HG02973 (cell line): ENCODE data around the gene ZSCAN20.
A peak's percentile ranks its signal among the peaks of the same experiment; 100 is the strongest.

Source experiments
- ATAC-seq: cut with Tn5 transposase; IDR thresholded peaks from one replicate; pipeline ENCODE4 v1.9.1; 2021; ENCODE audit warnings: moderate library complexity; ENCODE audit not compliant: unreplicated experiment

ZSCAN20 gene

DNA sequence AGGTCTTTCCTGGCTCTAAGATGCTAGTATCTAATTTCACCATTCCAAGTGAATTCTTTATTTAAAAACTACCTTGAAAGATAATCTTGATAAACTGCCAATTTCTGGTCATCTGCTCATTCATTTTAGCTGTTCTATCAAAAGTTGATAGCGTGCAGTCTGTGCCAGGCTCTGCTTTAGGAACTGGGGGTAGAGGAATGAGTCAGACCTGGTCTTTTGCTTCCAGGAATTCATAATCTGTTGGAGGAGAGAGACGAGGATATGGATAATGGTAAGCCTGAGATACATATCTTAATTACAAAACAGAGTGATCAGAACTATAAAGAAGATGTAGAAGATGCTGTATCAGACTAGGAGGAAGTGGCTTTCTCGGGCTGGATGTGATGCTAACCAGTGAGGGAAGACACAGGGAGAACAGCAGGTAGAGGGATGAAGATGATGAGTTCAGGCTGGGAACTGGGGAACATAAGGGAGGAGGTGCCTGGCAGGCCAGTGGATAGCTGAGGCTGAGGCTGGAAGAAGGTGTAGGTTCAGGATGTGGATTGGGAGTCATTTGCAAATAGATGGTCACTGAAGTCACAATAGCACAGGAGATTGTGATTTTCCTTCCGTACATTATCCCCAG, 29.3 kb upstream of the ZSCAN20 start:
- no peak for ATAC-seq

DNA sequence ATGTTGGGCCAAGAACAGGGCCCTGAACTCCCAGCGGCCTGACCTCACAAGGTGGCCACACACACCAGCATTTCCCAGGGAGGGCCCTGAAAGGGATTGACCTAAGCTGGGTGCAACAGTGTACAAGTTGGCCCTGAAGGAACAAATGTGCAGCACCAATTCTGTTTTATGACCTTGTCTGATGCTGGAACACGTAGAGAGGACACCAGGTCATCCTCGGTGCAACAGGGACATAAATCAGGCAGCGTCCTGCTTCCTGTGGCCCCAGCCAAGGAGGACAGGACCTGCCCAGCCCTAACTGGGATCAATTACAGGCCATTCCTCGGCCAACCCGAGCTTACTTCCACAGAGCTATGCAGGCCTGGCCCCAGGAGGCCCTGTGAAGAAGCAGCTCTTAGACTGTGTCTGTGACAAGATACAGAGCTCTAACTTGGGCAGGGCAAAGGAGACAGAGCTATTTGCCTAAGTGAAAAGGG, 28.7 kb upstream of the ZSCAN20 start:
- ATAC-seq, result no peak

DNA sequence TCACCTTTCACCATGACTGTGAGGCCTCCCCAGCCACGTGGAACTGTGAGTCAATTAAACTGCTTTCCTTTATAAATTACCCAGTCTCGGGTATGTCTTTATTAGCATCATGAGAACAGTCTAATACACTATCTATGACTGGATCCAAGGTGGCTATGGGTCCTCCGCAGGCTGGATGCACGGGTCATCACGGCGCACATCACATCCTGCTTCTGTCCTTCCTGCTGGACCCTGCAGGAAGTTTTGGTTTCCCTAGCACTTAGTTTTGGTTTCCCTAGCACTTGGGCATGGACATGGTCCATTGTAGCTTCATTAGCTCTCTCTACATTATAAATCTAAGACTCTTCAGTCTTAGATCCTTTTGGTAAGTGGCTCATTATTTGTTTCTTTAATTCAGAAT, 27.3 kb upstream of the ZSCAN20 start:
- no peak for ATAC-seq

DNA sequence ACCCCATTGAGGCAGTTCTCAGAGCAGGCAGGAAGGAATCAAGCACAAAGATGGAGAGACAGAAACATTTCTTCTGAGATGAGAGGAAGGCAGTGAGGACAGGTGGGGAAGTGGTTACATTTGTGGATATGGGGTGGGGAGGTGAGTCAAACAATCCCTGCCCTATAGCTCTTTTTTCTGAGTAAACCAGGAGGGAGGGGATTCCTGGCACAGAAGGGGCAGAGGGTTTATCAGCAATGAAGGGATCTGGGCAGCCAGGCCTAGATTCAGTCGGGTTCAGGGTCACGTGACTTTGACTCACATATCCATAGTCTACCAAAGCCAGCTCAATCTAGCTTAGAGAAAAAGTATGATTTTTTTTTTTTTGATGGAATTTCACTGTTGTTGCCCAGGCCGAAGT, 25.9 kb upstream of the ZSCAN20 start:
- no peak for ATAC-seq

DNA sequence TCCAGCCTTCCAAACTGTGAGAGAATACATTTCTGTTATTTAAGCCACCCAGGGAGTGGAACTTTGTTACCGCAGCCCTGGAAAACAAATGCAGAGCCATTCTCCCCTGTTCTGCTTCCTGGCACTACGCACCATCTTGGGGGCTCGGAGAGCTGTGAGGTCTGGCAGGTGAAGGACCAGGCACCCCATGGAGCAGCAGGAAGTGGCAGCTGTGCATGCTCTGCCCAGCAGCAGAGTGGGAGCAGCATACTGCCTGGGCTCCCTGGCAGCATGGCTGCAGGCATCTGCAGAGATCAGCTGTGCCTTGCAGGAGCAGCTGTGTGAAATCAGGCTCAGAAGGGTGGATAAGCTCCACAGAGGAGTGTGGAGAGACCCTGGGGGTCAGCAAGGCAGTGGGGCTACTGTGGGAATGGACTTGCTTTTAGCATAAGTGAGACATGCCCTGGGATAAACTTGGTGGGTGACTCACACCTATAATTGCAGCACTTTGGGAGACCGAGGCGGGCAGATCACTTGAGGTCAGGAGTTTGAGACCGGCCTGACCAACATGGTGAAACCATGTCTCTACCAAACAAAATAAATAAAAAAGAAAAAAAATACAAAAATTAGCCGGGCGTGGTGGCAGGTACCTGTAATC, 17.7 kb upstream of the ZSCAN20 start:
- no peak for ATAC-seq

DNA sequence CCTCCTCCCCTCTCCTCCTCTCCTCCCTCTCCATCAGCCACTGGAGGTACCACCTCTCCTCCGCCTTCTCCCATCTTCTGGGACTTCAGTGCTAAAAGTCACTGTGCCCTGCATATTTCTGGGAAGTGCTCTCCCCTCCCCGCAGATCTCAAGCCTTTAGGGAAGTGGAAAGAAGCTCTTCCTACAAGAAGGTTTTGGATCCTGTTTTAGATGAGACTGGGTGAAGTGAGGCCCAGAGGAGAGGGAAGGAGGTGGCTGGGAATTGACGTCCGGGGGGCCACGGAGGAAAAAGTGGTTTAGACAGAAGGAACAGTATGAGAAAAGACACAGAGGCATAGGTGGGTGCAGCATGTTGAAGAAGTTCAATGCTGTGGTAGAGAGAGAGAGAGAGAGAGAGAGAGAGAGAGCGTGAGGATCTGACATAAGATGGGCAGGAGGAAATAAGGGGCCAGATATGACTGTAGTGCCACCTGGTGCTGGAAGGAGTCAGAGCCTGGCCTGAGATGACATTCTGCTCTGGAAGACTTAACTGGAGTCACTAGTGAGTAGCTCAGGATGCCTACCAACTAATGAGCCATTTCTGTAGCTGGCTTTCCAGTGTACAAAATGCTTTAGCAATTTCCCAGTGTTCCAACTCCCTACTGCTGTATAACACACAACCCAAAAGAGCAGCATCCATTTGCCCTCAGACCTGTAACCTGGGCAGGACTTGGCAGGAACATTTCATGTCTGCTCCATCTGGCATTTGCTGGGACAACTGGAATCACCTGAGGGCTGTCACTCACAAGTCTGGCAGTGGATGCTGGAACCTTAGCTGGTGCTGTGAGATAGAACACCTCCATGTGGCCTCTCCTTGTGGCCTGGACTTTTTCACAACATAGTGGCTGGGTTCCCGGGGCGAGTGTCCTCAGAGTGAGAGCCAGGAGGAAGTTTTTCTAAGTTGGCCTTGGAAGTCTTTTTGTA, 16.6 kb upstream of the ZSCAN20 start:
- ATAC-seq, result no peak

DNA sequence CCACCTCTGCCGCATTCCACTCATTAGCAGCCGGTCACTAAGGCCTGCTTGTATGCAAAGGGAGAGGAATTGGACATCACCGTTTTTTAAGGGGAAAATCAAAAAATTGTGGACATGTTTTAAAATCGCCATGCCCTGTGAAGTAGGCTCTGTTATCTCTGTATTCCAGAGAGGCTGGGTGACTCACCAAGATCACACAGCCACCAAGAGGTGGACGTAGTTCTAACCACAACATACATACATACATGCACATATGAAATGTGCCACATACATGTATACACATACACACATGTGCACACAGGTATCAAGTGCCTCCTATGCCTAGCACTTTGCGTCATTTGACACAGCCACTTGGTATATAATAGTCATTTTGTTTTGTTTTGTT, 16.0 kb upstream of the ZSCAN20 start:
- no peak for ATAC-seq

DNA sequence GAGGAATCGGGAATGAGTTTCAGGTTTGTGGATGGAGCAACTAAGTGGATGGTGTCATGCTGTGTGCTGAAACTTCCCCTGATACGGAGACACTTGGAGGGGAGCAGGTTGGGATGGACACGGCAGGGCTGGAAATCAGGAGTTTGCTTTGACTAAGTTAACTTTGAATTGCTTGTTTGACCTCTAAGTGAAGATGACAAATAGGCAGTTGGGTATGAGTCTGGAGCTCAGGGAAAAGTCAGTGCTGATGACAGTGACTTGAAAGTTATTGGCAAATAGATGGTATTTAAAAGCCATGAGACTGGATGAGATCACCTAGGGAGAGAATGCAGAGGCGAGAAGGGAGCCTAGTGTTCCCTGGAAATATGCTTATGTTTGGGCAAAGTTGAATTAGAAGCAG, 12.8 kb upstream of the ZSCAN20 start:
- no peak for ATAC-seq

DNA sequence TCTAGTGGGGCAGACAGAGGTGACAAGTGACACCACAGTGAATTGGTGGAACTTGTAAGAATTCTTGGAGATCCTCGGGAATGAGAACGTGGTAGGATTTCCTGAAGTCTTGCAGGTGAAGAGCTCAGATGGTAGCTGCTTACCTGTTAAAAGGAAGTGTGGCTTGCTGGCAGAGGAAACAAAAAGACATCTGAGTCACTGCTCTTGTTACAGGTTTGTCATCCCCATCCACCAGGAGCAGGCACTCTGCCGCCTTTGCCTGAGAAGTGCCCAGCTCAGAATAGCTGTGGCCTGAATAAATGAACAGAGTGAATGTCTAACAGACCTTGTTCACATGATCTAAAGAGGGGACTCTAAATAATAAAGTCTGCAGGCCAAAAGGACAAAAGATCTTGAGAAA, 12.3 kb upstream of the ZSCAN20 start:
- ATAC-seq, result no peak

DNA sequence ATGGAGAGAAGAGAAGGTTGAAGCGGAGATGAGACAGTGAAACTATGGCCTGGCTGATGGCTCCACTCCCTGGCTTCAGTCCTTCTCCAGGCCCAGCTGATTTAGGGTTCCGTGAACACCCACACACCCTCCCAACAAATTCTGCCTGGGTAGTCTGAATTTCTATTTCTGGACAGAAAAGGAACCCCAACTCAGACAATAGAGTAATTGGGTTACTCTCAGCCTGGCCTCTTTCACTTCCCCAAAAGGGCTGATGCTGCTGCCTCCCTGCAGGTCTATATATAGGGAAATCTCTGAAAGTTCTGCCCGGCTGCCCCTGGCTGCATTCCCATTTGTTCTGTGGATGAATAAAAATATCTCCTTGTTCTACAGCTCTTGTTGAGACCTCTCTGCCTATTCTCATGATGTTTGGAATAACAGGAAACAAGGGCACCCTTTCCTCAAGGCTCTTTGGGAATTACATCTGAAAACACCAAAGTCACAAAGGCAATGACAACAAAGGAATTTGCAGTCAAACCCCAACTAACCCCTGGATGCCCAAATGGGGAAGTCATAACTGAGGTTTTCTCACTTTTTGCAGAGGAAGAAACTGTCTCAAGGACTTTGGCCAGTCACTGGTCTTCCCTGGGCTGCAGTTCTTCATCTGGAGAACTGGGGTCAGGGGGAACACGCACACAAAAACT, 11.4 kb upstream of the ZSCAN20 start:
- ATAC-seq, result peak; percentile 64

DNA sequence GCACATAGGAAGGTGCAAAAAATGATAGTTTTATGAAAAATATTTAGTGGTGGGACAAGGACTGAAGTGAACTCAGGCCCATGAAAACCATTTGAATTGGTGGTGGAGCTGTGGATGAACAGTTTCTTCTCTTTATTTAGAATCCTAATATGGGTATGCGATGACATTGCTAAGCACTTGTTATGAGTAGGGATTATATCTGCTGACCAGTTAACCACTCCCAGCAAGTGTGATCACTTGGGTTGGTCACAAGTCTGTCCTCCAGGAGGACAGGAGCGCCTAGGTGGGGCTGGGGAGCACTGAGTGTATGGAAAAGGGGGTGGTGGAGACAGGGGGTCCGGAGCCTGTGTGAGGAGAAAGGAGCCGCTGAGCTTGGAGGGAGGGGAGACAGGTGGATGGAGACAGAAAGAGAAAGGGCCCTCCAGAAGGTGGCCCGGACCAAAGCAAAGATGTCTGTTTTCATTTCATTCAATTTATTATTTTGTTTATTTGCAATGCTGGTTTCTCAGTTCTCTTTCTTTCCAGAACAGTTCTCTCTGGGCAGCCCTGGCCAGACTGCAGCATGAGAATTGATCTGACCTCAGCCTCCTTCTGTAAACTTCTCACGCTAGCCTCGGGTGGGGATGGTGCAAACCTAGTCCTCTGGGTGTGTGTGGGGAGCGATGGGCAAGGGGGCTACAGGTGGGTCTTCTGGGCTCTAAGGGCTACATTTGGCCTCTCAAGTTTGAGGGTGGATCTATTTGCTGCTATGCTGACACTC, 9.9 kb upstream of the ZSCAN20 start:
- ATAC-seq, result no peak

DNA sequence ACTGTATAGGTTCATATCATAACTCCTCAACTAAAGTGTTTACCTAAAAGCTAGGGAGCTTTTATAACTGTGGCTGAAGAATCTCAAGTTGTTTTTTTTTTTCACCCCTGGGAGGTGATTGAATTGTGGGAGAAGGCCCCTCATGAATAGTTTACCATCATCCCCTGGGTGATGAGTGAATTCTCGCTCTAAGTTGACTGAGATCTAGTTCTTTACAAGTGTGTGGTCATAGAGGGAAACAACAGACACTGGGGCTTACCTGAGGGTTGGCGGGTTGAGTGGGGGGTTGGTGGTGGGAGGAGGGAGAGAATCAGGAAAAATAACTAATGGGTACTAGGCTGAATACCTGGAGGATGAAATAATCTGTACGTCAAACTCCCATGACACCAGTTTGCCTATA, 7.9 kb upstream of the ZSCAN20 start:
- ATAC-seq, result no peak

DNA sequence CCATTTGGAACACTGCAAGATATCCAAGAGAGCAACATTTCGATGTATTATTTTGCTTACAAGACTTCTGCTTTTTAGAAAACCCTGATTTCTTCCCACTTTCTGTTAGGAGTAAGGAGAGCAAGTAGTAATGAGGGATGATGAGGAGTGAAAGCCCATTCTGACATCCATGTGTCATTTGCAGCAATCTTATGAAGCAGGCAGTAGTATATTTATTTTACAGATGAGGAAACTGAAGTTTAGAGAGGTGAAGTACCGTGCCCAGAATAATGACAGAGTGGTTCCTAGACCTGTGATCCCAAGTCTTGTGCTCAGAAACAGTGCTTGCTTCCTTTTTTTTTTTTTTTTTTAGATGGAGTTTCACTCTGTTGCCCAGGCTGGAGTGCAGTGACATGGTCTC, 7.1 kb upstream of the ZSCAN20 start:
- no peak for ATAC-seq

DNA sequence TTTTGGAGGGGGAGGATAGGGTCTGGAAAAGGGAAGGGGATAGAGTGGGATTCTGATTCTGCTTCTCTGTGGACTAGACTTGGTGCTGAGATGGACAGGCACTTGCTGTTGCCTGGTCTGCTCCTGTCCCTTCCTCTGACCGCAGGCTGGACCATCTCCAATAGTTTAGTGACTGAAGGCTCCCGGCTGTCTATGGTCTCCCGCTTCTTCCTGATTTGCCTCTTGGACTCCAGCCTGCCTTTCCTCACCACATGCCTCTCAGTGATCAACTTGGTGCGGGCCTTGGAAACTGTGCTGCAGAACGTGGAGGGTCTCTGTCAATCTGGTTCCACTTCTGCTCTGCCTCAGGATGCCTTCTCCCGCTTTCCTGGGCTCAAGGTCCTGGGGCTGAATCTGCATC, 6.3 kb upstream of the ZSCAN20 start:
- ATAC-seq, result no peak

DNA sequence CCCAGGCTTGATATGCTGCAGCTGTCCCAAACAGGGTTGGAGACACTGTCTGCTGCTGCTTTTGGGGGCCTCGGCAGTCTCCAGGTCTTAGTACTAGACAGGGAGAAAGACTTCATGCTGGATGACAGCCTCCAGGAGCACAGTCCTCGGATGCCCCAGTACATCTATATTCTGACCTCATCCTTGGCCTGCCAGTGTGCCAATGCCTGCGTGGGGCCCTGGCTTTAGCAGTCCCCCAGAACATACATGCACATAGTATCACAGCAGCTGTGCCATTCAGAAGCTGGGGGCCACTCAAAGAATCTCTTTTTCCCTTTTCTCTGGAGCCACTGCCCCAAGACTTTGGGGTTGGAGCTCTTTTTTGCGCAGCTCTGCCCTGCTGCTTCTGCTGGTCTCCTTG, 4.4 kb upstream of the ZSCAN20 start:
- ATAC-seq, result no peak

DNA sequence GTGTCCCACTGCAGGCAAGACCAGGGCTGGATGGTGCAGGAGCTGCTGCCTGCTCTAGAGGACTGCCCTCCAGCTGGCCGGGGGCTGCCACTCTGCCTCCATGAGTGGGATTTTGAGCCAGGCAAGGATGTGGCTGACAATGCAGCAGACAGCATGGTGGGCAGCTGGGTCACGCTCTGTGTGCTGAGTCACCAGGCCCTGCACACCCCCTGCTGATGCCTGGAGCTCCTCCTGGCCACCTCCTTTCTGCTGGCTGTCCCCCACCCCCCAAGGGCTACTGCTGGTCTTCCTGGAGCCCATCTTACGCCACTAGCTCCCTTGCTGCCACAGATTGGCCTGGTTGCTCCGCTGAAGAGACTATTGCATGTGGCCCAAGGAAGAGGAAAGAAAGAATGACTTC, 3.9 kb upstream of the ZSCAN20 start:
- ATAC-seq, result no peak

DNA sequence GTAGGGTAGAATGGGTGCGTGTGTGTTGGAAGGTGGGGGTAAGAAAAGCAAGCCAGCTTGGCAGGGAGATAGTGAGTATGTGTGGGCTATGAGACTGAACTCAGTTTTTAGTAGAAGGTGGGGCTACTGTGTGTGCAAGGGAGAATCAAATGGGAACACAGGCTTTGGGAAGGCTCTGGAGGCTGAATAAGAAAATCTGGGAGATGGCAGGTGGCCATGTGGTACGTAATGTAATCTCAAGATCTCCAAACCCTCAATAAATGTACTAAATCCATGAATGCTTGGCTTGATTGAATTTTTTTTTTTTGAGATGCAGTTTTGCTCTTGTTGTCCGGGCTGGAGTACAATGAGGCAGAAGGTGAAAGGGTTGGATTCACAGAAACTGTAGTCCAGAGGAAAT, 3.5 kb upstream of the ZSCAN20 start:
- no peak for ATAC-seq

DNA sequence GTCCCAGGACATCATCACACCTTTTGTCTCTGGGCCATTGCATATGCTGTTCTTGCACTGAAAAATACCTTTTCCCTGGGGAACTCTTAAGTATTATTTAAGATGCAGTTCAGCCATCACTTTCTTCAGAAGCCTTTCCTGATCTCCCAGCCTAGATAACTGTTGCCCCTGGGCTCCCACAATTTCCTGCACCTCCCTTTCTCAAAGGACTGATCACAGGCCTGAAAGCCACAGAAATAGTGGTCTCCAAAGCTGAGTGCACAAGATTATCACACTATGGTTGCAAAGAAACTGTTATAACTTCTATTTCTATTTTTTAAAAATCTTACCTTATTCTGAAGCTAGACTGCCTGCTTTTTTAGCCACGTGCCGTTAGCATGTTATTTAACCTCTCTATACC, 2.8 kb upstream of the ZSCAN20 start:
- ATAC-seq, result no peak

DNA sequence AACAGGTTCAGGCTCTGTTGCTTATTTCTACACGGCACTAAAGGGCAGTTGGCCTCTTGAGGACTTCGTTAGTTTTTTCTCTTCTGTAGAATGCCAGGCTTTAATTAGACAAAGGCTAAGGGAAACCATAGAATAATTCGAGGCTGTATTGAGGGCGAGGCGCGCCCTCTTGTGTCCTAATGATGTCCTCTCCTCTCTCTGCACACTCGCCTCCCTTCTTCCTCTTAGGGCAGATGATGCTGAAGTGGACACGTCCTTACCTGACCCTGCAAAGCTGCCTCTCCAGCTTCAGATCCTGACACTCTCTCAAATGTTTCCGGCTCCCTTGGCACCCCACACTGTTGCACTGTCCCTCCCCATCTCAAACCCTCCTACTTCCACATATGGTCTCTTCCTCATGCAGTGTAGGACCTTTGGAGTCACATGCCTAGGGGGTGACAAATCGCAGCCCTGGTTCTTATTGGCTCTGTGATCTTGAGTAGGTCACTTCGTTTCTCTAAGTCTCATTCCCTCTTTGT, 1.9 kb upstream of the ZSCAN20 start:
- peak; percentile 37 for ATAC-seq

DNA sequence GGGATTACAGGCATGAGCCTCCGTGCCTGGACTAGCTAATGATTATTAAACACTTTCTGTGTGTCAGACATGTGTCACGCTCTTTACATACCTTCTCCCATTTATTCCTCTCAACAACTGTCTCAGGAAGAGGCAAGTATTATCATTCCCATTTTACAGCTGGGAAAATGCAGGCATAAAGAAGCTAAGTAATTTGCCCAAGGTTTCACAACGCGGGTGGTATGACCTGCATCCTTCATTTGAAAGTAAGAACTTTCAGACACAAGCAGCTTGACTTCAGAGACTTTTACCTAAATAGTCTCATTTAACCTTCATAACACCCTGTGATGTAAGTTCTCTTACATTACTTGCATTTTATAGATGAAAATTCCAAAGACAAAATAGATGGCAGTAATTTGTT, 1.0 kb upstream of the ZSCAN20 start:
- ATAC-seq, result no peak
